K562 (cell line): ENCODE measurements around the gene RAB25. TPM values are rescaled to one million over a fixed set of nuclear protein-coding genes. Genes with fewer than 3 reads are reported as not detected.

ENCODE experiments used
- DEAF1 ChIP-seq: fragments of 450-650 bp; formaldehyde crosslinking; IDR thresholded peaks from 2 replicates; pipeline ENCODE4 v1.4.0; 2020; ENCODE audit warnings: mild to moderate bottlenecking, moderate library complexity
- ETS2 ChIP-seq: IDR thresholded peaks from 2 replicates; pipeline ENCODE4 v1.6.1; 2016; ENCODE audit warnings: borderline replicate concordance, missing genetic modification characterization, mild to moderate bottlenecking, moderate library complexity, missing compliant biosample characterization; ENCODE audit not compliant: poor library complexity, severe bottlenecking
- HES1 ChIP-seq: fragments of 450-650 bp; IDR thresholded peaks from 2 replicates; pipeline ENCODE4 v1.6.1; 2016; ENCODE audit warnings: low read depth, mild to moderate bottlenecking, moderate library complexity
- IRF2 ChIP-seq: sonication (generic); formaldehyde crosslinking; IDR thresholded peaks from 2 replicates; pipeline ENCODE4 v1.8.1; 2022; ENCODE audit warnings: mild to moderate bottlenecking, missing genetic modification reagents
- NFIC ChIP-seq: fragments of 450-650 bp; IDR thresholded peaks from 2 replicates; pipeline ENCODE4 v1.6.1; 2017; ENCODE audit warnings: mild to moderate bottlenecking, inconsistent platforms
- NONO ChIP-seq, 2 experiments: fragments of 200-400 bp in 1 of 2; fragments of 450-650 bp in 1 of 2; formaldehyde crosslinking in 1 of 2; IDR thresholded peaks; 2 replicates each; pipeline ENCODE4 v1.6.1; 2017; ENCODE audit warnings: low read depth in 2 of 2, mild to moderate bottlenecking in 2 of 2, moderate library complexity in 2 of 2, low read length in 1 of 2
- POLR2G ChIP-seq: fragments of 200-400 bp; formaldehyde crosslinking; IDR thresholded peaks from 2 replicates; pipeline ENCODE4 v1.6.1; 2017; ENCODE audit warnings: low read depth, mild to moderate bottlenecking, antibody characterized with exemption, low read length, moderate library complexity
- SNRNP70 ChIP-seq: fragments of 200-400 bp; formaldehyde crosslinking; optimal IDR thresholded peaks from 2 replicates; pipeline ENCODE3; 2017; ENCODE audit warnings: low read depth, low read length
- TAL1 ChIP-seq: fragments of 450-650 bp; IDR thresholded peaks from 2 replicates; pipeline ENCODE4 v1.6.1; 2016; ENCODE audit warnings: mild to moderate bottlenecking
- ZNF586 ChIP-seq: fragments of 450-650 bp; formaldehyde crosslinking; conservative IDR thresholded peaks from 2 replicates; pipeline ENCODE4 v1.4.0; 2020; ENCODE audit warnings: mild to moderate bottlenecking, moderate library complexity
- polyA plus RNA-seq, 8 experiments: library from polyadenylated mRNA; depleted of rRNA in 4 of 8; stranded (reverse) in 5 of 8; unstranded in 3 of 8; fragments of >200 nt; fragmentation: Nextera tagmentation in 2 of 8; fragmentation: Illumina TruSeq in 1 of 8; extraction: Ambion mirVana in 2 of 8; extraction: Trizol in 1 of 8; gene quantifications; 2 replicates each; pipeline versions ENCODE4 v1.2.1 to v1.2.3, GENCODE V29; 2011 to 2014; ENCODE audit warnings: inconsistent platforms in 1 of 8, missing spikeins in 1 of 8
- total RNA-seq, 7 experiments: library from RNA; depleted of rRNA in 6 of 7; stranded (reverse); fragments of >200 nt in 6 of 7; fragmentation: Illumina TruSeq in 2 of 7; extraction: Trizol in 2 of 7; gene quantifications; 2 replicates each; pipeline versions ENCODE4 v1.2.1 to v1.2.3, GENCODE V29; 2011 to 2021; ENCODE audit warnings: low replicate concordance in 1 of 7
- TF ChIP-seq, protein P1 (sequence below): sonication (generic); formaldehyde crosslinking; IDR thresholded peaks from 2 replicates; pipeline ENCODE4 v1.8.0; 2022; ENCODE audit warnings: mild to moderate bottlenecking, missing genetic modification reagents
- TF ChIP-seq, protein P2 (sequence below), 2 experiments: fragments of 450-650 bp; IDR thresholded peaks; 2 replicates each; pipeline ENCODE4 v1.6.1; 2016
- TF ChIP-seq, protein P3 (sequence below): fragments of 250-450 bp; sonication (Bioruptor Pico); IDR thresholded peaks from 2 replicates; pipeline ENCODE4 v1.8.0; 2022; ENCODE audit warnings: inconsistent platforms, mild to moderate bottlenecking, moderate library complexity, borderline replicate concordance
- TF ChIP-seq, protein P4 (sequence below): sonication (generic); formaldehyde crosslinking; IDR thresholded peaks from 2 replicates; pipeline ENCODE4 v1.8.0; 2022; ENCODE audit warnings: mild to moderate bottlenecking, missing genetic modification reagents

RAB25 gene
- total and polyA plus RNA-seq, 9 of the 15 experiments (the other 6 are each of a cell fraction or from before 2014, with no cell fraction given), result 0.10 to 0.27 (median 0.13) TPM; not detected in 6

- TF ChIP-seq, protein P1, sequence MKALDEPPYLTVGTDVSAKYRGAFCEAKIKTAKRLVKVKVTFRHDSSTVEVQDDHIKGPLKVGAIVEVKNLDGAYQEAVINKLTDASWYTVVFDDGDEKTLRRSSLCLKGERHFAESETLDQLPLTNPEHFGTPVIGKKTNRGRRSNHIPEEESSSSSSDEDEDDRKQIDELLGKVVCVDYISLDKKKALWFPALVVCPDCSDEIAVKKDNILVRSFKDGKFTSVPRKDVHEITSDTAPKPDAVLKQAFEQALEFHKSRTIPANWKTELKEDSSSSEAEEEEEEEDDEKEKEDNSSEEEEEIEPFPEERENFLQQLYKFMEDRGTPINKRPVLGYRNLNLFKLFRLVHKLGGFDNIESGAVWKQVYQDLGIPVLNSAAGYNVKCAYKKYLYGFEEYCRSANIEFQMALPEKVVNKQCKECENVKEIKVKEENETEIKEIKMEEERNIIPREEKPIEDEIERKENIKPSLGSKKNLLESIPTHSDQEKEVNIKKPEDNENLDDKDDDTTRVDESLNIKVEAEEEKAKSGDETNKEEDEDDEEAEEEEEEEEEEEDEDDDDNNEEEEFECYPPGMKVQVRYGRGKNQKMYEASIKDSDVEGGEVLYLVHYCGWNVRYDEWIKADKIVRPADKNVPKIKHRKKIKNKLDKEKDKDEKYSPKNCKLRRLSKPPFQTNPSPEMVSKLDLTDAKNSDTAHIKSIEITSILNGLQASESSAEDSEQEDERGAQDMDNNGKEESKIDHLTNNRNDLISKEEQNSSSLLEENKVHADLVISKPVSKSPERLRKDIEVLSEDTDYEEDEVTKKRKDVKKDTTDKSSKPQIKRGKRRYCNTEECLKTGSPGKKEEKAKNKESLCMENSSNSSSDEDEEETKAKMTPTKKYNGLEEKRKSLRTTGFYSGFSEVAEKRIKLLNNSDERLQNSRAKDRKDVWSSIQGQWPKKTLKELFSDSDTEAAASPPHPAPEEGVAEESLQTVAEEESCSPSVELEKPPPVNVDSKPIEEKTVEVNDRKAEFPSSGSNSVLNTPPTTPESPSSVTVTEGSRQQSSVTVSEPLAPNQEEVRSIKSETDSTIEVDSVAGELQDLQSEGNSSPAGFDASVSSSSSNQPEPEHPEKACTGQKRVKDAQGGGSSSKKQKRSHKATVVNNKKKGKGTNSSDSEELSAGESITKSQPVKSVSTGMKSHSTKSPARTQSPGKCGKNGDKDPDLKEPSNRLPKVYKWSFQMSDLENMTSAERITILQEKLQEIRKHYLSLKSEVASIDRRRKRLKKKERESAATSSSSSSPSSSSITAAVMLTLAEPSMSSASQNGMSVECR (CRISPR knock-in tag), result no peak
- no peak for TF ChIP-seq POLR2G
- TF ChIP-seq ZNF586 (CRISPR knock-in tag), result no peak
- no peak for TF ChIP-seq TAL1
- TF ChIP-seq SNRNP70, result no peak
- TF ChIP-seq, protein P2, sequence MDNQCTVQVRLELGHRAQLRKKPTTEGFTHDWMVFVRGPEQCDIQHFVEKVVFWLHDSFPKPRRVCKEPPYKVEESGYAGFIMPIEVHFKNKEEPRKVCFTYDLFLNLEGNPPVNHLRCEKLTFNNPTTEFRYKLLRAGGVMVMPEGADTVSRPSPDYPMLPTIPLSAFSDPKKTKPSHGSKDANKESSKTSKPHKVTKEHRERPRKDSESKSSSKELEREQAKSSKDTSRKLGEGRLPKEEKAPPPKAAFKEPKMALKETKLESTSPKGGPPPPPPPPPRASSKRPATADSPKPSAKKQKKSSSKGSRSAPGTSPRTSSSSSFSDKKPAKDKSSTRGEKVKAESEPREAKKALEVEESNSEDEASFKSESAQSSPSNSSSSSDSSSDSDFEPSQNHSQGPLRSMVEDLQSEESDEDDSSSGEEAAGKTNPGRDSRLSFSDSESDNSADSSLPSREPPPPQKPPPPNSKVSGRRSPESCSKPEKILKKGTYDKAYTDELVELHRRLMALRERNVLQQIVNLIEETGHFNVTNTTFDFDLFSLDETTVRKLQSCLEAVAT (IDR thresholded peaks at IDR 0.05), result no peak
- no peak for TF ChIP-seq DEAF1 (CRISPR knock-in tag)
- no peak for TF ChIP-seq HES1
- no peak for TF ChIP-seq IRF2 (CRISPR knock-in tag)
- no peak for TF ChIP-seq ETS2
- peak; percentile 91 for TF ChIP-seq NFIC
- TF ChIP-seq, protein P3, sequence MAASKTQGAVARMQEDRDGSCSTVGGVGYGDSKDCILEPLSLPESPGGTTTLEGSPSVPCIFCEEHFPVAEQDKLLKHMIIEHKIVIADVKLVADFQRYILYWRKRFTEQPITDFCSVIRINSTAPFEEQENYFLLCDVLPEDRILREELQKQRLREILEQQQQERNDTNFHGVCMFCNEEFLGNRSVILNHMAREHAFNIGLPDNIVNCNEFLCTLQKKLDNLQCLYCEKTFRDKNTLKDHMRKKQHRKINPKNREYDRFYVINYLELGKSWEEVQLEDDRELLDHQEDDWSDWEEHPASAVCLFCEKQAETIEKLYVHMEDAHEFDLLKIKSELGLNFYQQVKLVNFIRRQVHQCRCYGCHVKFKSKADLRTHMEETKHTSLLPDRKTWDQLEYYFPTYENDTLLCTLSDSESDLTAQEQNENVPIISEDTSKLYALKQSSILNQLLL (CRISPR knock-in tag), result no peak
- TF ChIP-seq NONO (IDR thresholded peaks at IDR 0.05; ENCODE audit: low read depth in 2 of 2, low read length in 1 of 2), result 0 out of 4 replicates have a peak, but pooled peaks of 1 of the 2 experiments have one; percentile 33
- TF ChIP-seq, protein P4, sequence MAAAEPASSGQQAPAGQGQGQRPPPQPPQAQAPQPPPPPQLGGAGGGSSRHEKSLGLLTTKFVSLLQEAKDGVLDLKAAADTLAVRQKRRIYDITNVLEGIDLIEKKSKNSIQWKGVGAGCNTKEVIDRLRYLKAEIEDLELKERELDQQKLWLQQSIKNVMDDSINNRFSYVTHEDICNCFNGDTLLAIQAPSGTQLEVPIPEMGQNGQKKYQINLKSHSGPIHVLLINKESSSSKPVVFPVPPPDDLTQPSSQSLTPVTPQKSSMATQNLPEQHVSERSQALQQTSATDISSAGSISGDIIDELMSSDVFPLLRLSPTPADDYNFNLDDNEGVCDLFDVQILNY (CRISPR knock-in tag), result no peak
These were observed 54.8 kb downstream of the RAB25 start (continued) for GRCh38 chr1:156115514-156116374.
